HPDE6-E6E7 (cell line): ENCODE data around the gene PARD6A.

Experiments
- DNase-seq: peaks from one replicate; pipeline ENCODE4 v3.0.0; 2011; ENCODE audit warnings: missing footprints; ENCODE audit errors: extremely low spot score

Gene PARD6A, protein sequence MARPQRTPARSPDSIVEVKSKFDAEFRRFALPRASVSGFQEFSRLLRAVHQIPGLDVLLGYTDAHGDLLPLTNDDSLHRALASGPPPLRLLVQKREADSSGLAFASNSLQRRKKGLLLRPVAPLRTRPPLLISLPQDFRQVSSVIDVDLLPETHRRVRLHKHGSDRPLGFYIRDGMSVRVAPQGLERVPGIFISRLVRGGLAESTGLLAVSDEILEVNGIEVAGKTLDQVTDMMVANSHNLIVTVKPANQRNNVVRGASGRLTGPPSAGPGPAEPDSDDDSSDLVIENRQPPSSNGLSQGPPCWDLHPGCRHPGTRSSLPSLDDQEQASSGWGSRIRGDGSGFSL

DNA sequence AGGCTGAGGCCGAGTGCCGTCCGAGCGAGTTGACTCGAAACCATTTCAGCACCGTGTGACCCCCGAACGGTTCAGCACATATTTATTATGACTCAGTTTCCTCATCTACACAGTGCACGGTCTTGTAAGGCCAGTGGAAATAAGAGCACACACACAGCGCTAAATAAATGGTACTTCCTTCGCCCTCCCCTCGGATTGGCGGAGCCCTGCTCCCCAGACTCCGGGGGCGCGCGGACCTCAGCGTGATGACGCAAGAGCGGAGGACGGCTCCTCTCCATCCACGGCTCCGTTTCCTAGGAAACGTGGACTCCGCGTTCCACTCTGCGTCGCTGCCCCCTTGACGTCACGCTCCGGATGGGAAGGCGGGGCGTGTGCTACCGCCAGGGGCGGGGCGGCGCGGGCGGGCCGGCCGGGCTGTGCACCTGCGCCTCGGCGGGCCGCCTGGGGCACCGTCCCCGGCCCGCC is at the start of gene PARD6A:
PARD6A (plus strand) TSS at position 397 of the 465 bp plus-strand sequence. CDS start 79 bp downstream, outside the sequence.
- peak; percentile 99 for DNase-seq

DNA sequence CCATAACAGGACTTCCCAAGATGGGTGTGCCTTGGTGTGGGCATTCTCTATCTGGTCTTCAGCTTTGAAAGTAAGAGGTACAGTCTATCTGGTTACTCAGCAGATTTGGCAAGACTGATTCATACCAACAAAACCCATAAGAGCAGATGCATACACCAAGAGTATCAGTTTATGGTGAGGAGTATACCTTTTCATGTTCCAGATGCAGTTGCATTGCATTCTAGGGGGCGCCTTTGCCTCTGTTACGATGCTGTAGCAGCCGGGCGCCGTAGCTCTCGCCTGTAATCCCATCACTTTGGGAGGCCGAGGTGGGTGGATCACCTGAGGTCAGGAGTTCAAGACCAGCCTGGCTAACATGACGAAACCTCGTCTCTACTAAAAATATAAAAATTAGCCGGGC is 47.0 kb upstream of the PARD6A start:
- DNase-seq, result no peak

DNA sequence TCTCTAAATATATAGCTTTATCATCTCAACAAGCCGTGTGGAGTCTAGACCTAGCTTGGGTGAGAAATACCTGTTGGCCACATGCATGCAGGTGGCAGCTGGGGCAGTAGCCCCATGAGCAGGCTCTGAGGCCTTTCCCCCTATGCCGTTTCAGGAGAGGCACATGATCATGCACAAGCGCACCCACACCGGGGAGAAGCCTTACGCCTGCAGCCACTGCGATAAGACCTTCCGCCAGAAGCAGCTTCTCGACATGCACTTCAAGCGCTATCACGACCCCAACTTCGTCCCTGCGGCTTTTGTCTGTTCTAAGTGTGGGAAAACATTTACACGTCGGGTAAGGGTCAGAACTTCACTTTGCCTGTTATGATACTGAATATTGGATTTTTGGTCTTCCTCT is 32.5 kb upstream of the PARD6A start:
- DNase-seq, result no peak

DNA sequence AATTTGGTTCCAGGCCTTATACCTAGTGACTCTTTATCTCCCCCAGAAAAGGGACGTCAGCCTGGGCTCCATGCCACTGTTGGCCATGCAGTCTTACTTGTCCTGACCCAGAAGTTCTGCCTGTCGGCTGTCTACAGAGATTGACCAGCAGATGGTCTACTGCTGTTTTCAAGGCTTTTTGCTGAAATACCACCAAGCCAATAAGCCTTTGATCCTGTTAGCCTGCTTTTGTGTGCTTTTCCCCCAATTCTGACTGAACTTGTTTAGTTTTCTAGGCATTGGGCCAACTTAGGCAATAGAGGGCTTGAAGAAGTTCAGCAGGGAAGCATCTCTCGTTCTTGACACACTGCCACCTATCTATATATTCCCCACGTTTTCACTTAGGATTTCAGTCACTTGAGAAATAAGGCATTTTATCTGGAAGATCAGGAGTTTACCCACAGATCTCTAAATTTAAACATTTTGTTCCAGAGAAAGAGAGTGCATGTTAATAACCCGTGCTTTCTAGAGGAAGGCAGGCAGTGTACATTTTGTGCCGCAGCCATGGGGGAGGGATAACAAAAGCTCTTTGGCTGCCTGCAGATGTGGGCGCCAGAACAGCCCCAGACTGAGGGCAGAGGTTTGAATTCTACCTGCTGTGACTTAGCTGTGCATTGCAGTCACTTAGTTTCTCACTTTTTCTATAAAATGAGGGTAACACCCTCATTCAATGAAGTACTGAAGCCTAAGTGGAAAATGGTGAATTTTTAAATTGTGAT is 28.2 kb upstream of the PARD6A start:
- no peak for DNase-seq

DNA sequence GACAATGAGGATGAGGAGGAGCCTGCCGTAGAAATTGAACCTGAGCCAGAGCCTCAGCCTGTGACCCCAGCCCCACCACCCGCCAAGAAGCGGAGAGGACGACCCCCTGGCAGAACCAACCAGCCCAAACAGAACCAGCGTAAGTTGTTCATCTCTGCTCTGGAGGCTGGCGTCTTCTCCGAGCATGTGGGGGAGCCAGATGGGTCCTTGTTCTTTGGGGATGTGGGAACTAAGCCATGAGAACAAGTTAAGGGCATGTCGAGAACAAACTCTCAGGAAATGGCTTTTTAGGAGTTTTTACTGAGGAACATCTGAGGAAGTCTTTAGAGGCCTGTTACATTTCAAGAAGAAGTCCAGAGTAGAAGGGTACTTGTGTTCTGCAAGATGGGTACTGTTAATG is 24.0 kb upstream of the PARD6A start:
- no peak for DNase-seq

DNA sequence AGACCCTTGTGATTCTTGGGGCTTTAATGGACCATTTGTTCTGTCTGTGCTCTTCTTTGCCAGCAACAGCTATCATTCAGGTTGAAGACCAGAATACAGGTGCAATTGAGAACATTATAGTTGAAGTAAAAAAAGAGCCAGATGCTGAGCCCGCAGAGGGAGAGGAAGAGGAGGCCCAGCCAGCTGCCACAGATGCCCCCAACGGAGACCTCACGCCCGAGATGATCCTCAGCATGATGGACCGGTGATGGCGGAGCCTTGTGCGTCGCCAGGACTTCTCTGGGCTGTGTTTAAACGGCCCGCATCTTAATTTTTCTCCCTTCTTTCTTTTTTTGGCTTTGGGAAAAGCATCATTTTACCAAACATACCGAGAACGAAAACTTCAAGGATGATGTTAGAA is 23.1 kb upstream of the PARD6A start:
- DNase-seq, result no peak

DNA sequence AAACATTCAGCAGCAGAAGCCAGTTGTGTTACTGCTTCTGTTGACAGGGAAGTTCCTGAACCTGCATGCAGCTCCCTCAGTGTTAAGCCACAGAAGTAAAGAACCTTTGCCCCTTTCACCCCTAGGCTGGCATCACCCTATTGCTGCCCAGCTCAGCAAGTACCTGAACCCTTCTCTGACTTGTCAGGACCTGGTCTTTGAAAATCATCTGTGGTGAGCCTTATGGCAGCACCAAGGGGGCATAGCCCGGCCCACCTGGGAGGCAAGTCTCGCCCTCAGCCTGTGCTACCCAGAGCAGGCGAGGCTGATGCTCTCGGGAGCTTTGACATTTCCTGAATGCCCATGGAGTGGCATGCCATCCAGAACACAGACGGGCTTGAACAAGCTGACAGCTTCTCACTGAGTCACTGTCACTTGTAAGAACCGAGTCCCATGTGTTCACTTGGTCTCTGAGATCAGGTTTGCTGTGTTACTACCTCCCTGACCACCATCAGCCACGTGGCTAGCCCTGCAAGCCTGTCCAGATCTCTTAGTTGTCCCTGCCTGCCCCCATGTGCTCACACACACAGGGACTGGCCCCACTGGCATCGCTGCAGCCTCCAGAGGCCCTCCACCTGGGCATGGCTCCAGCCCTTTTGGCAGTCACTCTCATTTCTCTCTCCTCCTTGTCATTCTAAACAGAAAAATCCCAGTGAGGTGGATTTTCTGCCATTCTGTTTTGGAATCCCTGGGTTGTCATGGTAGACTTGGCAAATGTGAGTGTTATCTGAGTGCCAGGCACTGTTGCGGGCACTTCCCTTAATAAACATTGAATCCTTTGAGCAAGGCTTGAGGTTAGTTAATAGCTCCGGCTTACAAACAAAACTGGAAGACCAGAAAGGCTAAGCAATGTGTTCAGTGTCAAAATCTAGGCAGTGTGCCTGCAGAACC is 18.7 kb upstream of the PARD6A start:
- no peak for DNase-seq

DNA sequence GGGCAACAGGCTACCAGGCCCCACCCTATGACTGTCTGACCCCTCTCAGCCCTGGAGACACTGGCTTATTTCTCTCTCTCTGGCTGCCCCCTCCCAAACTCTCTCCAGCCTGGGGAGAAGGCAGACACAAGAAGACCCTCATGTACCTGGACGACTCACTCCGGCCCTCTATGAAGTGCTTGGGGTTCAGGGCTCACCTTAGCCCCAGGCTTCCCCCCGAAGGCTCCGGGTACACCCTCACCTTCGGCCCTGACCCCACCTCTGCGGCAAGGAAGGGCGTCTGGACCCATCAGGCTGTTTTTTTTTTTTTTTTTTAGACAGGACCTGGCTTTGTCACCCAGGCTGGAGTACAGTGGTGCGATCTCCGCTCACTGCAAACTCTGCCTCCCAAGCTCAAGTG is 16.7 kb upstream of the PARD6A start:
- DNase-seq, result no peak

DNA sequence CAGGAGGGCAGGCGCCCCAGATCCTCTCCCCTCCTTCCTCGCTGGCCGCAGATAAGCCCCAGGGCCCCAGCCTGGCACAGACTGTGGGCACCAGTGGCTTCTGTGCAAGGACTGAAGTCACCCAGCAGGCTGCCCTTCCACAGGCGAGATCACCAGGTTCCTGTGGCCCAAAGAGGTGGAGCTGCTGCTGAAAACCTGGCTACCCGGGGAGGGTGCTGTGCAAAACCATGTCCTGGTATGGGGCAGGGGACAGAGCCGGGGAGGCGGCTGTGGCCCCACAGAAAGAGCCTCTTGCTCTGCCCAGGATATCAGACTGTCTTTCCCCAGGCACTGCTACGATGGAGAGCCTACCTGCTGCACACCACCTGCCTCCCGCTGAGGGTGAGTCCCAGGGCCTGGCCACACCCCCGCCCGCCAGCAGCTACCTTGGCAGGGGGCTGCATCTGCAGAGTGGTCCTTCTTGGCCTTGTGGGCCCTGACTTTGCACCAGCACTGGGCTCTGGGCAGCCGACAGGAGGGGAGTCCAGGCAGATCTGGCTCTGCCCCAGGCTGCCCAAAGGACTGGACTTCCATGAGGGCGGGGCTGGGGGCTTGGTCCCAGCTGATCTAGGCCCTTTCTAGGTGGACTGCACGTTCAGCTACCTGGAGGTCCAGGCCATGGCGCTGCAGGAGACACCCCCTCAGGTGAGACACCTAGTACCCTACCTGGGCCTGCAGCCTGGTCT is 15.2 kb upstream of the PARD6A start:
- no peak for DNase-seq

DNA sequence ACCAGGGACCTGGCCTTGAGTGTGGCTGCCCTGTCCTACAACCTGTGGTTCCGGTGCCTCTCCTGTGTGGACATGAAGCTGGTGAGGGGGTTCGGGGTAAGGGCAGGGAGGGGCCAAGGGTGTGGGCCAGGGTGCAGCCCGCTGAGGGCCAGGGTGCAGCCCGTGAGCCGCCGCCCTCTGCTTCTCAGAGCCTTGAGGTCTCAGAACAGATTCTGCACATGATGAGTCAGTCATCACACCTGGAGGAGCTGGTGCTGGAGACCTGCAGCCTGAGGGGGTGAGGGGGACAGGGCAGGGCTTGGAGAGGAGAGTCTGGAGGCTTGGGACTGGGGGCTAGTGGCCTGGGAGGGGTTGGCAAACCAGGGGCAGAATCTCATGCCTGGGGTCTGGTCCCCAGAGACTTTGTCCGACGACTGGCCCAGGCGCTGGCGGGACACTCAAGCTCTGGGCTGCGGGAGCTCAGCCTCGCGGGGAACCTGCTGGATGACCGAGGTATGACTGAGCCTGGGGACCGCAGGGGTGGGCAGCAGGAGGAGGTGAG is 13.6 kb upstream of the PARD6A start:
- peak; percentile 76 for DNase-seq

DNA sequence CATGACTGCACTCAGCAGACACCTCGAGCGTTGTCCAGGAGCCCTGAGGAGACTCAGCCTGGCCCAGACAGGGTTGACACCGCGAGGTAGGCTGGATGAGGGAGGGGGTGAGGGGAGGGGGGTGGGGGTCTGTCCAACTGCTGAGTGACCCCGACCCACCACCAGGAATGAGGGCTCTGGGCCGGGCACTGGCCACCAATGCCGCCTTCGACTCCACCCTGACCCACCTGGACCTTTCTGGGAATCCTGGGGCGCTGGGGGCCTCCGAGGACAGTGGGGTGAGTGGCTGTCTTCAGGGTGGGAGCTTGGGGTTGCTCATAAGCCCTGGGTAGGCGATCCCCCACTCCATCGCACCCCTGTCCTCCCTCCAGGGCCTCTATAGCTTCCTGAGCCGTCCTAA is 13.1 kb upstream of the PARD6A start:
- no peak for DNase-seq

DNA sequence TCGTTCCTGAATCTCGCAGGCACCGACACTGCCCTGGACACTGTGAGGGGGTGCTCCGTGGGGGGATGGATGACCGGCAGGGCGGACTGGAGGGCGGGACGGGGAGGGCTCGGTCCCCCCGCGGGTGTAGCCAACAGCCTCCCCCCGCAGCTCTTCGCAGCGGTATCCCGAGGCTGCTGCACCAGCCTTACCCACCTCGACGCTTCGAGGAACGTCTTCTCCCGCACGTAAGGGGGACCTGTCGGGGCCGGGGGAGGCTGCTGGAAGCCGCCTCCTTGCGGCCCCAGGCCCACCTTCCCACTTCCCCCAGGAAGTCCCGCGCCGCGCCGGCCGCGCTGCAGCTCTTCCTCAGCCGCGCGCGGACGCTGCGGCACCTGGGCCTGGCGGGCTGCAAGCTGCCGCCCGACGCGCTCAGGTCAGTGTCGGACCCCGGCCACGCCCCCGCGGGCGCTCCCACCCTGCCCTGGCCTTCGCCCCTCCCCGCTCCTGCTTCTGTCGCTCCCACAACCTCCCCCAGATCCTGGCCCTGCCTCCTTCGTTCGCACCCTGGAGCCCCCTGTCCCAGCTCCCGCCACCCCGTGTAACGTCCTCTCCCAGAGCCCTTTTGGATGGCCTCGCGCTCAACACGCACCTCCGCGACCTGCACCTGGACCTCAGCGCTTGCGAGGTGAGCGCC is 12.5 kb upstream of the PARD6A start:
- DNase-seq, result no peak

DNA sequence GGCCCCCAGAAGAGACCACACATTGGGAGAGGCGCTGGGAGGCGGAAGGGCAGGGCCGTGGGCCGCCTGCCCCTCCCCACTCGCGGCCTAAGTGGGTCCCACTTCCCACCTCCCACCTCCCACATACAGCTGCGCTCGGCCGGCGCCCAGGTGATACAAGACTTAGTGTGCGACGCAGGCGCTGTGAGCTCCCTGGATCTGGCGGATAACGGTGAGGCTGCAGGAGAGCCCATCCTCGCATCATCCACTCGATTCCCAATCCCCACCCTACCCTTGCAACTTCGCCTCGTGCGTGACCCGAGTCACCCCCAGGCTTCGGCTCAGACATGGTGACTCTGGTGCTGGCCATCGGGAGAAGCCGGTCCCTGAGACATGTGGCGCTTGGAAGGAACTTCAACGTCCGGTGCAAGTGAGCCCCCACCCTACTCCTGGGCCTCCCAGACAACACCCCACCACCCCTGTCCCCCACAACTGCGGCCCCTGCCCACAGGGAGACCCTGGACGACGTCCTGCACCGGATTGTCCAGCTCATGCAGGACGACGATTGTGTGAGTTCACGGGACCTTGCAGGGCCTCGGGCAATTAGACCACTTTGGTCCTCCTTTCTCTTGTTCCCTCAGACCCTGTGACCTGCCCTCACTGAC is 11.9 kb upstream of the PARD6A start:
- DNase-seq, result no peak

DNA sequence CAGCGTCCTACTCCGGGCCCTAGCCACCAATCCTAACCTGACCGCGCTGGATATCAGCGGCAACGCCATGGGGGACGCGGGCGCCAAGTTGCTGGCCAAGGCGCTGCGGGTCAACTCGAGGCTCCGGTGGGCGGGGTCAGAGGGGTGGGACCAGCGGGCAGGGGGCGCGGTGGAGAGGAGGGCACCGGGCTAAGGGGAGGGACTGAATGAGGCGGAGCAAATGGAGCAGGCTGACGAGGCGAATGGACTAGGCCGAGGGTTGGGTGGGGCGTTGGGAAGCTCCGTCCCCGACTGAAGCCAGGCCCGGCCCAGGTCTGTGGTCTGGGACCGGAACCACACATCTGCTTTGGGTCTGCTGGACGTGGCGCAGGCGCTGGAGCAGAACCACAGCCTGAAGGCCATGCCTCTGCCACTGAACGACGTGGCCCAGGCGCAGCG is 11.2 kb upstream of the PARD6A start:
- DNase-seq, result no peak

DNA sequence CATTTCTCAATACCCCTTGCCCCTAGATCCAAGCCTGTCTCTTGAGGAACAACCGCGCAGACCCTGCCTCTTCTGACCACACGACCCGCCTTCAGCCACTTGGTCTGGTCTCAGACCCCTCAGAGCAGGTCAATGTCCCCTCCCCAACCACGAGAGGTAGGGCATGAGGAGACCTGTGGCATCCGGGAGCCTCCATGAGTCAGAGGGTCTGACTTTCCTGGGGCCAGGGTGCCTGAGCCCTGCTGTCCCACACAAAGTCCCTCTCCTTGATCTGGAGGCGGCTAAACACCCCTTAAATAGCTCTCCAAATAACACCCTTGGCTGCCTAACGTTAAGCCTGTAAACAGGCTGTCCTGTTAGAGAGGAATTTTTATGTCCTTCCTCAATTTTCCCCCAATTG is 10.7 kb upstream of the PARD6A start:
- no peak for DNase-seq

DNA sequence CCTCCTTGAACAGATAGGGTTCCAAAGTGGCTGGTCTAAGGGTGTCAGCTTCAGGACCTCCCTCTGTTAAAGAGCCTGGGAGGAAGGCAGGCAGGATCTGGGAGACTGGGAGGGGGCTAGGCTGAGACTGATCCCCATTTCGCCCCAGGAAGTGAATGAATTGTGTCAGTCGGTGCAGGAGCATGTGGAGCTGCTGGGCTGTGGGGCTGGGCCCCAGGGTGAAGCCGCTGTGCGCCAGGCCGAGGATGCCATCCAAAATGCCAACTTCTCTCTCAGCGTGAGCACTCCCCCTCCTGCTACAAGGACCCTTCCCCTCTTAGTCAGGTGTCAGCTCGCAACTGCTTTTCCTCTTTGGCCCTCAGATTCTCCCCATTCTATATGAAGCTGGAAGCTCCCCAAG is 9.7 kb upstream of the PARD6A start:
- DNase-seq, result no peak

DNA sequence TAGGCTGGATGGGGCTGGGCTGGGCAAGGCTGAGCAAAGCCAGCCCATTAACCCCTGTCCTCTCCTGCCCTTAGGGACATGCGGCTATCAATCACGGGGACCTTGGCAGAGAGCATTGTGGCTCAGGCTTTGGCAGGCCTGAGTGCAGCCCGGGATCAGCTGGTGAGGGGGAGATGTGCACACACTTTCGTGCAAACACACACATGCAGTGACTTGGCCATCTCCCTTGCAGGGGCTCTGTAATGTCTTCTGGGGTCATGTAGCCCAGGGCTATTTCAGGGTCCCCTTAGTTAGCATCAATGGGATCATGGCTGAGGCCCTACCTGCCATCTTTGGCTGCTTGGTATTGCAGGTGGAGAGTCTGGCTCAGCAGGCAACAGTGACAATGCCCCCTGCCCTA is 8.9 kb upstream of the PARD6A start:
- DNase-seq, result no peak

DNA sequence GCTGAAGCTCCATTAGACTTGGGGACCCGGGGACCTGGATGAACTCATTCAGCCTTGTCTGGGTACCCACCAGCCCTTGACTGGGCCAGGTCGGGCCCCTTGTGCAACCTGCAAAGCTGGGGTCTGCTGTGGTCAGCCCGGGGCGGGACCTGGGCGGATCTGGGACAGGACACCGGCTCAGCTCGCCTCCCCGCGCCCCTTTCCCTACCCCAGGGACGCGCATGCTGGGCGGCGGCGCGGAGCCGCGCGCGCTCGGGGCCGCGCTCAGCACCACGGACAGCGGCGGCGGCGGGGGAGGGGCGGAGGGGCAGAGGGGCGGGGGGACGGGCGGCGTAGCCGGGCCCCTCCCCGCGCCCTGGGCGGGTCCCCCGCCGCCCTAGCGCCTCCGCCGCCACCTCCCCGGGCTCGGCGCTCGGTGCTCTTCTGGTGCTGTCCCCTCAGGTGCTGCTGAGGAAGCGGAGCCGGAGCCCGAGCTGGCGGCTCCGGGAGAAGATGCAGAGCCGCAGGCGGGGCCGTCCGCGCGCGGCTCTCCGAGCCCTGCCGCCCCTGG is 8.1 kb upstream of the PARD6A start:
- no peak for DNase-seq

DNA sequence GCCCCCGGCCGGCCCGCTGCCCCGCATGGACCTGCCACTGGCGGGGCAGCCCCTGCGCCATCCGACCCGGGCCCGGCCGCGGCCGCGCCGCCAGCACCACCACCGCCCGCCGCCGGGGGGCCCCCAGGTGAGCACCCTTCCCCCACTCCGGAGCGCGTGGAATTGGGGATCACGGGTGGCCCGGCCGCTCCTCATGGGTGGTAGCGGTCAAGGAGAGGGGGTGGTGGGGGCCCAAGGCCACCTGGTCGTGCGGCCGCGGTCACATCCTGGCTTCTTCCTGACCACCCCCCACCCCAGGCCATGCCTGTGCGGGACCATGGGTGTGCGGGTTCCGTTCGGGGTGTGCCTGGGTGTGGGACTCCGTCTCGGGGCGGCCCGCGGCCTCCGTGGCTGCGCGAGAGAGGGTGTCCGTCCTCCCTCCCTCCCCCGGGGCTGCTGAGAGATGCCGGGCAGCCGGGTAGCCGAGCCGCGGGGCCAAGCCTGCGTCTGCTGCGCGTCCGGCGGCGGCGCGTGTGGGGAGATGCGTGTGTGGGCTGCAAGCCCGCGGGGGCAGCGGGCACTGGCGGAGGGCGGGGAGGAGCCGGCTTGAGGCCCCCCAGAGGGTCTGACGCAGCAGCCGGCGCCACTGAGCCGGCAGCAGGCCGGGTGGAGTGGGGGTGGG is 7.5 kb upstream of the PARD6A start:
- no peak for DNase-seq
